SHP77 (cell line): ENCODE results near the gene OR2V2.
"Not testable (repeated sequence)": the region's sequence is repeated elsewhere in the genome, so short reads cannot be mapped to it uniquely, and the experiment has no call there.

ENCODE experiments used
- DNase-seq, 2 experiments: peaks; one replicate each; lab custom pipeline; 2025; lab: John Stamatoyannopoulos, UW

The OR2V2 gene, protein sequence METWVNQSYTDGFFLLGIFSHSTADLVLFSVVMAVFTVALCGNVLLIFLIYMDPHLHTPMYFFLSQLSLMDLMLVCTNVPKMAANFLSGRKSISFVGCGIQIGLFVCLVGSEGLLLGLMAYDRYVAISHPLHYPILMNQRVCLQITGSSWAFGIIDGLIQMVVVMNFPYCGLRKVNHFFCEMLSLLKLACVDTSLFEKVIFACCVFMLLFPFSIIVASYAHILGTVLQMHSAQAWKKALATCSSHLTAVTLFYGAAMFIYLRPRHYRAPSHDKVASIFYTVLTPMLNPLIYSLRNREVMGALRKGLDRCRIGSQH

DNA sequence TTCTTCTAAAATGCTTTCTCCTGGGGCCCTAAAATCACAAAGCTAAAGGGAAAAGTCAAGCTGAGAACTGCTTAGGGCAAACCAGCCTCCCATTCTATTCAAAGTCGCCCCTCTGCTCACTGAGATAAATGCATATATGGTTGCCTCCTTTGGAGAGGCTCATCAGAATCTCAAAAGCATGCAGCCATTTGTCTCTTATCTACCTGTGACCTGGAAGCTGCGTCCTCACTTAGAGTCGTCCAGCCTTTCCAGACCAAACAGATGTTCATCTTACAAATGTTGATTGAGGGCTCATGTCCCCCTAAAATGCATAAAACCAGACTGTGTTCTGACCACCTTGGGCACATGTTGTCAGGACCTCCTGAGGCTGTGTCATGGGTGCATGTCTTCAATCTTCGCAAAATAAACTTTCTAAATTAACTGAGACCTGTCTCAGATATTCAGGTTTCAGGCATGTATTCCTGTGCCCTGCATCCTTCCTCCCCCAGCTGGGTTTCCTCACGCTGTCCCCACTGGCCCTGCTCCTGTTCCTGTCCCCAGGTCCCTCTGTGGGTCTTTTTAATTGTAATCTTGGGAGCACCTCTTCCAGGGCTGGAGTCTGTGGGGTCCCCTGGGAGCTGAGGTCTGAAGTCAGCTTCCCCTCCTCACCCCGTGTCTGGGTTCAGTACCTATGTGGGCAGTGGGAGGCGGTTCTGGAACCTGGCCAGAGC lies at the start of gene OR2V2:
OR2V2 (plus strand) TSS at position 660 of the 710 bp plus-strand sequence. CDS start 7,357 bp downstream, outside the sequence.
- not testable (repeated sequence) for DNase-seq

DNA sequence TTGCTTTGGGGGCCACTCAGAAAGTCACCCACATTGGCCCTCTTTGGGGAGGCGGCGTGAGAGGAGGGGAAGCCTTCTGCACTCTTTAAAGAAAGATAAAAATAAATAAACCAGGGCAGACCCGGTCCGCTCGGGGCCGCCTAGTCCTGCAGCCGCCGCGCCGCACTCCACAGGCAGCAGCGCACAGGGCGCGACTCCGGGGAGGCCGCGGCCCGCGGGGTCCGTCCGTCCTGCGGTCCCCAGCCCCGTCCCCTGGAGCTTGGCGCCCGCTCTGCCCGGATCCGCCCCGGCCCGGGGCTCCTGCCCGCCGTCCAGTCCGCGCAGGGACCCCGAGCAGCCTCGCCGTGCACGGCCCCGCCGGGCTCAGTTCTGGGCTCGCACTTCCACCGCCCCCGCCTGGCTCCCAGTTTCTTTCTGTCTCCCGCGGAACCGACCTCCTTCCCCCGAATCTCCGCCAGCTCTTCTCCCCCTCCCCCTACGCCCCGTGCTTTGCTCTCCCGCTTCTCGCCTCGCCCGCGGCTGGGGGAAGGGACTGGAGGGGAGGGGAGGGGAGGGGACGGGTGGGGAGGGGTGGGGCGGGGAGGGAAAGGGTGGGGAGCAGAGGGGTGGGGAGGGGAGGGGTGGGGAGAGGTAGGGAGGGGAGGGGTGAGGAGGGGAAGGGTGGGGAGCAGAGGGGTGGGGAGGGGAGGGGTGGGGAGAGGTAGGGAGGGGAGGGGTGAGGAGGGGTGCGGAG lies 49.5 kb upstream of the OR2V2 start:
- DNase-seq, result not testable (repeated sequence)

GRCh38 chr5:181098762-181099601 lies 48.4 kb upstream of the OR2V2 start:
- no peak for DNase-seq

DNA sequence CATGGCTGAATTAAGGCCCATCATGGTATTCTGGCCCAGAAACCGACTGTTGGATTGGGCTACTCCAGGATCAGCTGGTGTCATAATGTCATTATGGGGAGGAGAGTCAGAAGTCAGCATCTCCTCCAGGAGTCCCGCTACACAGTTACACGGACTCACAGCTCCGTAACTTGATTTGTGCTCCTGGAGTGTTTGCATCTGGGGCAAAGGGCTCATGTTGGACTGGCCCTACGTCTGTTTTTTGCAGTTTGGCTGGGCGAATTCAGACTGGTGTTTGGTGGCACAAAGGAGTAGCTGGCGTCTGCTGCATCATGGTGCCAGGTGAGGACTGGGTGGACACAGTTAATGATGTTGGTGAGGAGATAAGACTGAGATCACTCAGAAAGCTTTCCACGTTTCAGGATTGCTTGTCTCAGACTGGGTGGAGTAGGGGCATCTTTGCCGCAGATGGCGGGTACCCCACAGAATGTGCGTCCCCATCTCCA lies 47.7 kb upstream of the OR2V2 start:
- DNase-seq, result no peak

DNA sequence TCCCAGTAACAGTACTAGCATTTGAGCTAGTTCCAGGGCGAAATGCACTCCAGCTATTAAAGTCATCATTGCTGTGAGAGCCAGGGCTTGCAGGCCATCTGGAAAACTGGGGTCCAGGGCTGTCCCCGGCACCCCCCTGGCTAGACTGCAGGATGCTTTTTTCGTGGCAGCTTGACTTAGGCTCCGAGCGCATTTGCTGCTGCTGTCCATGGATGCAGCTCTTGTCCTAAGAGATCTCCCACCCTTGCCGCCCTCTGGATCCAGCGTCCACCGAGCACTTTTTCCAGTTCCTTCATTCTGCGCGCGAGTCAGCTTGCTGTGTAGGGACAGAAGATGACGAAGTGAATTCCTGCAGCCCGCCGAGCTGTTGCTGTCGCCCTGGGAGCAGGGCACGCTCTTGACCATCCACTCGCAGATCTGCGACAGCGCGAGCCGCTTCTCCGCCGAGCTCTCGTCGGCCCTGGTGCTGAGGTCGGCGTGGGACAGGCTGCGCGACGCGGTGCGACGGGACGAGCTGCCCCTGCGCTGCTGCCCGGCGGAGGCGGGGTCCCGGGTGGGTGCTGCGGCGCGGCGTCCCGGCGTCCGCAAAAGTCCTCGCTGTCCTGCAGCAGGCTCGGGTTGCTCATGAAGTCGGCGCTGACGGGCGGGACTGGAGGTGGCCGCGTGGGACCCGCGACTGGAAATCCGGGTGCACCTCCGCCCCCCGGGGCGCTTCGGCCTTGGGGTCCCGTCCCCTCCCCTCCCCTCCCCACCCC lies 47.1 kb upstream of the OR2V2 start:
- no peak for DNase-seq

DNA sequence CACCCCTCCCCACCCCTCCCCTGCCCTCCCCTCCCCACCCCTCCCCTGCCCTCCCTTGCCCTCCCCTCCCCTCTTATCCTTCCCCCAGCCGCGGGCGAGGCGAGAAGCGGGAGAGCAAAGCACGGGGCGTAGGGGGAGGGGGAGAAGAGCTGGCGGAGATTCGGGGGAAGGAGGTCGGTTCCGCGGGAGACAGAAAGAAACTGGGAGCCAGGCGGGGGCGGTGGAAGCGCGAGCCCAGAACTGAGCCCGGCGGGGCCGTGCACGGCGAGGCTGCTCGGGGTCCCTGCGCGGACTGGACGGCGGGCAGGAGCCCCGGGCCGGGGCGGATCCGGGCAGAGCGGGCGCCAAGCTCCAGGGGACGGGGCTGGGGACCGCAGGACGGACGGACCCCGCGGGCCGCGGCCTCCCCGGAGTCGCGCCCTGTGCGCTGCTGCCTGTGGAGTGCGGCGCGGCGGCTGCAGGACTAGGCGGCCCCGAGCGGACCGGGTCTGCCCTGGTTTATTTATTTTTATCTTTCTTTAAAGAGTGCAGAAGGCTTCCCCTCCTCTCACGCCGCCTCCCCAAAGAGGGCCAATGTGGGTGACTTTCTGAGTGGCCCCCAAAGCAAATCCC lies 46.2 kb upstream of the OR2V2 start:
- not testable (repeated sequence) for DNase-seq

DNA sequence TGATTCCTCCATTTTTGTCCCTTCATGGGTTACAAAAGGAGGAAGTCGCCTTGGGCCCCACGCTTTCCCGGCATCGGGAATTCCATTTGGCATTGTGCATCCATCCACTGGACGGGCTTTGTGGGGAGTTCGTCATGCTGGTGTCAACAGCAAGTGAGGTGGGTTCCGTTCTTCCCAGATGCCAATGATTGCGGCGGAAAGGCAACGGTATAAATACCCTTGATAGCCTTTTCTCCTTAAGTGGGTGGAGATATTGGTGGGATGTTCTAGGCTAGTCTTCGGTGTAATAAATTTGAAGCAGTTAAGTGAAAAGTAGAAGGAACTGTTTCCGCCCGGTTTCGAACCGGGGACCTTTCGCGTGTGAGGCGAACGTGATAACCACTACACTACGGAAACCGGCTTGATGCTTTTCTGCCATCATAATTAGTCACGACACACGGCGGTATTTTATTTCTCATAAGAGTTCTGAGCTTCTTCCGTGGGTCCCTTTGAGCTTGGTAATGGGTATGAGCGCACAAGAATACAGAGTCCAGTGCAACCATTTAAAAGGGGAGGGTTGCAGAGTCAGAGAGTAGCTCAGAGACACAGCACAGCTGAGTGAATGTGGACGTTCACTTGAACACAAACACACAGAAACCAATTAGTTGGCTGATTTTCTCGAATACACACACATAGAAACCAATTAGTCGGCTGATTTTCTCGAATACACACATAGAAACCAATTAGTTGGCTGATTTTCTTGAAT lies 45.3 kb upstream of the OR2V2 start:
- not testable (repeated sequence) for DNase-seq

GRCh38 chr5:181104259-181104568 lies 43.2 kb upstream of the OR2V2 start:
- not testable (repeated sequence) for DNase-seq

- not testable (repeated sequence) for DNase-seq
Observed at GRCh38 chr5:181104606-181105390, 42.6 kb upstream of the OR2V2 start.

DNA sequence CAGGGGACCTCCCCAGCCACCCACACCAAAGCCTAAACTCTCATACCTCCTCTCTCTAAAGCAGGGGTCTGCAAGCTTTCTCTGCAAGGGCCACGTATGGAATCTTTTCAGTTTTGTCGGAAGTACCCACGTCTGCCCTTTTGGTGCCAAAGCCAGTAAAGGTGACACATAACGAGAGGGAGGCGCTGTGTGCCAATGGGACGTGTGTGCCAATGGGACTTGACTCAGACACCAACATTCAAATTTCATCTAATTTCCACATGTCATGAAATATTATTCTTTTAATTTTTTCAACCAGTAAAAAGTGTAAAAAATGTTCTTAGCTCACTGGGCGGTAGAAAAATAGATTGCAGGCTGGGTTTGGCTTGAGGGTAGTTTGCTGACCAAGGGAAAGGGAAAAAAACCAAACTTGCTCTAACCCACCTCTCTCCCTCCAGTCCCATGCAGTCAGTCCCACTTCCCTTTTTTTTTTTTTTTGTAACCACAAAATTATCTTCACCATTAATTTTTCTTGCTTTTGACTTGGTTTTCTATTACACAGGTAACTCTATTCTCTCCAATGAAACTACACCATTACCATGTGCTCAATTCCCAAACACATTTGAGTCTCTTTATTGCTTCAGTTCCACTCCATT lies 41.9 kb upstream of the OR2V2 start:
- DNase-seq, result no peak

- DNase-seq, result no peak
Observed at GRCh38 chr5:181107699-181108098, 39.7 kb upstream of the OR2V2 start.

- no peak for DNase-seq
Observed at GRCh38 chr5:181108578-181109165, 38.7 kb upstream of the OR2V2 start.

- no peak for DNase-seq
Observed at GRCh38 chr5:181109489-181110013, 37.8 kb upstream of the OR2V2 start.

DNA sequence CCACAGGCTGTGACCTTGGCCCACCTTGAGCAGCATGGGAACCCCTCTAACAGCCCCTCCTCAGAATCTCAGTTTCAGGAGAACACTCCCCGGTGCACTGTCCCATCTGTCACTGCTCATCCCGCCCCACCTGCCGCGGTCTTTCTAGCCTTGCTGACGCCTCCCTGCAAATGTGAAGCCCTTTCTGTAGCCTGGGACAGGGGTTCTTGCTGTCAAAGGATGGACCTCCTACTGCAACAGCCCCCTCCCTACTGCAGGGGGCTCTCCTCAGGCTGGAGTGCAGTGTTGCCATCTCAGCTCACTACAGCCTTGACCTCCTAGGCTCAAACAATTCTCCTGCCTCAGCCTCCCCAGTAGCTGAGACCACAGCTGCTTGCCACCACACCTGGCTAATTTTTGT lies 36.4 kb upstream of the OR2V2 start:
- no peak for DNase-seq

DNA sequence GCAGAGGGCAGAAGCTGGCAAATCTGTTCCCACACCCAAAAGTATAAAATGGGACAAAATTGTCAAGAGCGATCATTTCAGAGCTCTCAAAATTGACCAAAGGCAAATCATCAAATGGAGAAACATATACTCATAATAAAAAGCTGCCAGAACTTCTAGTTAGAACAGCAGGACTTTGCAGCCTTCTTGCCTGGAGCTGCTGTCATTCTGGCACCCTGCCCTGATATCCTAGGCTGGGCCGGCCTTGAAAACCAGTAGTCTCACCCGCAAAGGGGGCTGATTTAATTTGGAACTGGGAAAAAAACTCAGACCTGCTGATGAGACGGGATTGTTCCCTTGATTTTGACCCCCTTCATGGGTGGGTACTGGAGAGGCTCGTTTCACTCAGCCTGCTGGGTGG lies 34.9 kb upstream of the OR2V2 start:
- no peak for DNase-seq

GRCh38 chr5:181113572-181113971 lies 33.8 kb upstream of the OR2V2 start:
- not testable (repeated sequence) for DNase-seq

GRCh38 chr5:181114284-181114843 lies 33.0 kb upstream of the OR2V2 start:
- no peak for DNase-seq
